ENCODE data around the gene GJD2.

The GJD2 gene

GRCh38 chr15:34701536-34701935, 53.3 kb downstream of the GJD2 start:
- no peak overlapping the region for H3K27ac ChIP-seq
- TF ChIP-seq, protein P1, sequence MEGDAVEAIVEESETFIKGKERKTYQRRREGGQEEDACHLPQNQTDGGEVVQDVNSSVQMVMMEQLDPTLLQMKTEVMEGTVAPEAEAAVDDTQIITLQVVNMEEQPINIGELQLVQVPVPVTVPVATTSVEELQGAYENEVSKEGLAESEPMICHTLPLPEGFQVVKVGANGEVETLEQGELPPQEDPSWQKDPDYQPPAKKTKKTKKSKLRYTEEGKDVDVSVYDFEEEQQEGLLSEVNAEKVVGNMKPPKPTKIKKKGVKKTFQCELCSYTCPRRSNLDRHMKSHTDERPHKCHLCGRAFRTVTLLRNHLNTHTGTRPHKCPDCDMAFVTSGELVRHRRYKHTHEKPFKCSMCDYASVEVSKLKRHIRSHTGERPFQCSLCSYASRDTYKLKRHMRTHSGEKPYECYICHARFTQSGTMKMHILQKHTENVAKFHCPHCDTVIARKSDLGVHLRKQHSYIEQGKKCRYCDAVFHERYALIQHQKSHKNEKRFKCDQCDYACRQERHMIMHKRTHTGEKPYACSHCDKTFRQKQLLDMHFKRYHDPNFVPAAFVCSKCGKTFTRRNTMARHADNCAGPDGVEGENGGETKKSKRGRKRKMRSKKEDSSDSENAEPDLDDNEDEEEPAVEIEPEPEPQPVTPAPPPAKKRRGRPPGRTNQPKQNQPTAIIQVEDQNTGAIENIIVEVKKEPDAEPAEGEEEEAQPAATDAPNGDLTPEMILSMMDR (conservative IDR thresholded peaks at IDR 0.05), result no peak
